ENCODE measurements around the gene LINGO4. TPM values are rescaled to one million over a fixed set of nuclear protein-coding genes. Genes with fewer than 3 reads are reported as not detected.

Gene LINGO4
- total RNA-seq, 1 experiment from 2014 or later: not detected

DNA sequence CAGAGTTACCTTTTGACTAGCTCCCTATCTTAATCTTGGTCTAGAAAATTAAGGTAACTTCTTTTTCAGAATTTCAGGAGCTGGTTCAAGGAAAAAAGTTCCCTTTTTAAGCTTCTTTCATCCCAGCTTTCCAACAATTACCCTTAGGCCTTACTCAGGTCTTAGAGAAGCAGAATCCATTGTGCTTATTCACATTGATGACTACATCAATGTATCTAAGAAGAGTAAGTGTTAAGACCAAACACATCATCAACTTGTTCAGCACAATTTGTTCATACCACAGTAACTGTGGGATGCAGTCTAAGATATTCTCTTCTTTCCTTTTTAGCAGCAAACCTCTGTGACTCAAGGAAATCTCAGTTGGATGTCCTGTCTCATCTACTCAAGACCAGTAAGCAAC lies 46.0 kb downstream of the LINGO4 start:
- BruUV-seq (replicated peaks): no TSS peak
- CTCF ChIA-PET: interaction anchor here (0.6 kb wide), 1 partner anchor 95 kb away, joined by 6 read pairs; no protein-coding TSS in a partner anchor
- TF ChIP-seq, protein P1, sequence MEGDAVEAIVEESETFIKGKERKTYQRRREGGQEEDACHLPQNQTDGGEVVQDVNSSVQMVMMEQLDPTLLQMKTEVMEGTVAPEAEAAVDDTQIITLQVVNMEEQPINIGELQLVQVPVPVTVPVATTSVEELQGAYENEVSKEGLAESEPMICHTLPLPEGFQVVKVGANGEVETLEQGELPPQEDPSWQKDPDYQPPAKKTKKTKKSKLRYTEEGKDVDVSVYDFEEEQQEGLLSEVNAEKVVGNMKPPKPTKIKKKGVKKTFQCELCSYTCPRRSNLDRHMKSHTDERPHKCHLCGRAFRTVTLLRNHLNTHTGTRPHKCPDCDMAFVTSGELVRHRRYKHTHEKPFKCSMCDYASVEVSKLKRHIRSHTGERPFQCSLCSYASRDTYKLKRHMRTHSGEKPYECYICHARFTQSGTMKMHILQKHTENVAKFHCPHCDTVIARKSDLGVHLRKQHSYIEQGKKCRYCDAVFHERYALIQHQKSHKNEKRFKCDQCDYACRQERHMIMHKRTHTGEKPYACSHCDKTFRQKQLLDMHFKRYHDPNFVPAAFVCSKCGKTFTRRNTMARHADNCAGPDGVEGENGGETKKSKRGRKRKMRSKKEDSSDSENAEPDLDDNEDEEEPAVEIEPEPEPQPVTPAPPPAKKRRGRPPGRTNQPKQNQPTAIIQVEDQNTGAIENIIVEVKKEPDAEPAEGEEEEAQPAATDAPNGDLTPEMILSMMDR (conservative IDR thresholded peaks at IDR 0.05; ENCODE audit: low read depth, low read length): no peak
- TF ChIP-seq EZH2 (IDR thresholded peaks at IDR 0.05; ENCODE audit: borderline replicate concordance, low read depth, low read length, poor library complexity, severe bottlenecking): no peak
- no peaks in the 10 kb centered on the region for H3K27me3 ChIP-seq (replicated peaks; ENCODE audit: insufficient read depth, low read depth, low read length, poor library complexity)
- H3K4me1 ChIP-seq (ENCODE audit: insufficient read depth, low read length, poor library complexity, severe bottlenecking): peaks cover 10% of the 10 kb centered on the region
- DNase-seq (ENCODE audit: low spot score): no peak
- intact Hi-C loops (cut with micrococcal nuclease; ENCODE audit: unreplicated experiment): no loop called here
- no peaks in the 10 kb centered on the region for H3K9me3 ChIP-seq (ENCODE audit: low read depth, low read length, poor library complexity, severe bottlenecking)
- no peak overlapping the region for H3K4me3 ChIP-seq (ENCODE audit: low read depth, low read length, poor library complexity, severe bottlenecking)
- peaks cover 38% of the 10 kb centered on the region for H3K36me3 ChIP-seq (ENCODE audit: insufficient read depth, low read length, poor library complexity, severe bottlenecking)
- no peak overlapping the region for H3K27ac ChIP-seq (ENCODE audit: low read depth, low read length, poor library complexity, severe bottlenecking)
- POLR2A ChIA-PET (ENCODE audit: low non-redundant PET): no interaction called here

DNA sequence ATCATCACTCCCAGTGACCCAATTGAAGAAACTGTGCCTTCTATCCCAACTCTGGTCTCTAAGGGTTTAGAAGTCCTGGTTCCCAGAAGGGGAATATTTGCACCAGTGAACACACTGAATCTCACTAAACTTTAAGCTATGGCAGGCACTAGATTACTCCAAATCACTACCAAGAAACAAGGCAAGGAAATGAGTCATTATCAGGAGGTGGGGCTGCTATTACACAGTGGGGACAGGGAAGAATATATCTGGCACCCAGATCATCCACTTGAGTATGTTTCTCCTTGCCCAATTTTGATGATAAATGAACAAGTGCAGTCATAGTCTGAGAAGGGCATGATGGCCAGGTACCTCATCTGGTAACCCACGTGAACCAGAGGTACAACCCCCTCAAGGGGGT lies 48.9 kb downstream of the LINGO4 start:
- Histone ChIP-seq H3K9me3 (ENCODE audit: low read depth, low read length, poor library complexity, severe bottlenecking) (no peaks in the 10 kb centered on the region), H3K4me3 (ENCODE audit: low read depth, low read length, poor library complexity, severe bottlenecking) (no peak overlapping the region), H3K27me3 (replicated peaks; ENCODE audit: insufficient read depth, low read depth, low read length, poor library complexity) (no peaks in the 10 kb centered on the region), H3K4me1 (ENCODE audit: insufficient read depth, low read length, poor library complexity, severe bottlenecking) (no peaks in the 10 kb centered on the region), H3K27ac (ENCODE audit: low read depth, low read length, poor library complexity, severe bottlenecking) (no peak overlapping the region), H3K36me3 (ENCODE audit: insufficient read depth, low read length, poor library complexity, severe bottlenecking) (peaks cover 28% of the 10 kb centered on the region)
- POLR2A ChIA-PET (ENCODE audit: low non-redundant PET): no interaction called here
- no TSS peak for BruUV-seq (replicated peaks)
- CTCF ChIA-PET: no interaction called here
- TF ChIP-seq EZH2 (IDR thresholded peaks at IDR 0.05; ENCODE audit: borderline replicate concordance, low read depth, low read length, poor library complexity, severe bottlenecking): no peak
- TF ChIP-seq, protein P1 (conservative IDR thresholded peaks at IDR 0.05; ENCODE audit: low read depth, low read length): no peak
- intact Hi-C loops (cut with micrococcal nuclease; ENCODE audit: unreplicated experiment): no loop called here
- DNase-seq (ENCODE audit: low spot score): no peak

Other genes starting within 250 kb of the LINGO4 start
- gene SNX27, start 193.4 kb downstream of the LINGO4 start, total RNA-seq (2021): 45.9 and 46.7 TPM in 2 replicates
- gene CELF3, start 88.6 kb downstream of the LINGO4 start, total RNA-seq (2021): 0.15 TPM in 1 of 2 replicates, not detected in the other
- gene RIIAD1, start 83.9 kb downstream of the LINGO4 start, total RNA-seq (2021): not detected in 2 replicates
- gene MRPL9, start 41.9 kb downstream of the LINGO4 start, total RNA-seq (2021): 132 and 143 TPM in 2 replicates
- gene TDRKH, start 14.9 kb downstream of the LINGO4 start, total RNA-seq (2021): 2.1 and 3.2 TPM in 2 replicates
- gene RORC, start 26.4 kb upstream of the LINGO4 start, total RNA-seq (2021): not detected in 2 replicates
- not detected in 2 replicates for gene C2CD4D, start 34.4 kb upstream of the LINGO4 start, total RNA-seq (2021)
- gene THEM5, start 48.3 kb upstream of the LINGO4 start, total RNA-seq (2021): not detected in 2 replicates
- 1.2 and 3.0 TPM in 2 replicates for gene THEM4, start 104.1 kb upstream of the LINGO4 start, total RNA-seq (2021)
- 34.0 and 42.4 TPM in 2 replicates for gene S100A10, start 188.4 kb upstream of the LINGO4 start, total RNA-seq (2021)
- 140 and 151 TPM in 2 replicates for gene S100A11, start 231.6 kb upstream of the LINGO4 start, total RNA-seq (2021)